Neural crest cell (in vitro differentiated cells): ENCODE measurements around the gene HNF4A. TPM values are rescaled to one million over a fixed set of nuclear protein-coding genes. Genes with fewer than 3 reads are reported as not detected.

Source experiments
- DNase-seq: peaks from one replicate; pipeline ENCODE4 v3.0.0; 2021; ENCODE audit warnings: low read depth, mixed read lengths, low spot score
- H3K27ac Mint-ChIP-seq: one replicate; pipeline ENCODE4 v1.8.0; 2021; ENCODE audit warnings: mild to moderate bottlenecking, mixed read lengths; ENCODE audit not compliant: unreplicated experiment
- H3K27me3 Mint-ChIP-seq: 2 replicates; pipeline ENCODE4 v1.8.0; 2021; ENCODE audit warnings: low read depth, mild to moderate bottlenecking, mixed read lengths
- H3K36me3 Mint-ChIP-seq: 2 replicates; pipeline ENCODE4 v1.8.0; 2021; ENCODE audit warnings: low read depth, mild to moderate bottlenecking, mixed read lengths
- H3K4me1 Mint-ChIP-seq: 2 replicates; pipeline ENCODE4 v1.8.0; 2021; ENCODE audit warnings: mixed read lengths
- H3K4me3 Mint-ChIP-seq: one replicate; pipeline ENCODE4 v1.8.0; 2021; ENCODE audit warnings: mild to moderate bottlenecking, mixed read lengths
- H3K9me3 Mint-ChIP-seq: 2 replicates; pipeline ENCODE4 v1.8.0; 2021; ENCODE audit warnings: mixed read lengths
- CTCF ChIP-seq: fragments of 200-600 bp; sonication (generic); conservative IDR thresholded peaks from 2 replicates; pipeline ENCODE4 v1.5.0; 2021; ENCODE audit warnings: antibody characterized with exemption, mild to moderate bottlenecking
- total RNA-seq: library from RNA; stranded (reverse); gene quantifications from 2 replicates; pipeline ENCODE4 v1.2.1, GENCODE V29; 2021

Gene HNF4A
- total RNA-seq, 1 donor from 2014 or later: not detected

GRCh38 chr20:44413575-44414345 is 58.3 kb downstream of the HNF4A start:
- no peak overlapping the region for H3K27ac Mint-ChIP-seq
- H3K4me3 Mint-ChIP-seq: no peak overlapping the region
- no peaks in the 10 kb centered on the region for H3K4me1 Mint-ChIP-seq
- no peaks in the 10 kb centered on the region for H3K27me3 Mint-ChIP-seq
- no peaks in the 10 kb centered on the region for H3K9me3 Mint-ChIP-seq
- TF ChIP-seq CTCF: no peak
- no peak for DNase-seq
- no peaks in the 10 kb centered on the region for H3K36me3 Mint-ChIP-seq

GRCh38 chr20:44414346-44414714 is 58.8 kb downstream of the HNF4A start:
- H3K27me3 Mint-ChIP-seq: no peaks in the 10 kb centered on the region
- no peak for DNase-seq
- H3K9me3 Mint-ChIP-seq: no peaks in the 10 kb centered on the region
- H3K4me3 Mint-ChIP-seq: no peak overlapping the region
- H3K27ac Mint-ChIP-seq: no peak overlapping the region
- no peaks in the 10 kb centered on the region for H3K4me1 Mint-ChIP-seq
- no peaks in the 10 kb centered on the region for H3K36me3 Mint-ChIP-seq
- TF ChIP-seq CTCF: no peak

- Mint-ChIP-seq H3K4me3 (no peak overlapping the region), H3K27ac (no peak overlapping the region), H3K4me1 (no peaks in the 10 kb centered on the region), H3K36me3 (no peaks in the 10 kb centered on the region), H3K27me3 (peaks cover 2% of the 10 kb centered on the region), H3K9me3 (no peaks in the 10 kb centered on the region)
- TF ChIP-seq CTCF: no peak
- DNase-seq: no peak
Measured at GRCh38 chr20:44414808-44415207, 59.3 kb downstream of the HNF4A start.

- Mint-ChIP-seq H3K4me3 (no peak overlapping the region), H3K9me3 (no peaks in the 10 kb centered on the region), H3K4me1 (no peaks in the 10 kb centered on the region), H3K27ac (no peak overlapping the region), H3K36me3 (no peaks in the 10 kb centered on the region), H3K27me3 (peaks cover 3% of the 10 kb centered on the region)
- DNase-seq: no peak
- TF ChIP-seq CTCF: no peak
Measured at GRCh38 chr20:44415833-44416715, 60.6 kb downstream of the HNF4A start.

- Mint-ChIP-seq H3K36me3 (no peaks in the 10 kb centered on the region), H3K4me3 (no peak overlapping the region), H3K9me3 (no peaks in the 10 kb centered on the region), H3K4me1 (no peaks in the 10 kb centered on the region), H3K27me3 (peaks cover 8% of the 10 kb centered on the region), H3K27ac (no peak overlapping the region)
- TF ChIP-seq CTCF: no peak
- DNase-seq: no peak
Measured at GRCh38 chr20:44418069-44418905, 62.8 kb downstream of the HNF4A start.
